B cell (primary cell): Measurements from ENCODE around the gene KATNAL1. TPM values are rescaled to one million over a fixed set of nuclear protein-coding genes. Genes with fewer than 3 reads are reported as not detected.

Experiments
- ATAC-seq: fragments of 200-7000 bp; cut with Tn5 transposase; one replicate; pipeline ENCODE4 v1.10.0; 2021; ENCODE audit warnings: low read depth, mild to moderate bottlenecking, moderate number of reproducible peaks, moderate library complexity
- CTCF ChIA-PET: fragments of 350-600 bp; sonication (Branson Sonifier 250); formaldehyde crosslinking; loops from one replicate; lab custom pipeline; 2021; ENCODE audit warnings: antibody characterized with exemption, inconsistent platforms; lab: Charles Lee
- POLR2A ChIA-PET: fragments of 350-600 bp; sonication (Branson Sonifier 250); formaldehyde crosslinking; loops from one replicate; lab custom pipeline; 2021; ENCODE audit warnings: antibody characterized with exemption; lab: Charles Lee
- DNase-seq: peaks from one replicate; pipeline ENCODE4 v3.0.0; 2013
- H2AFZ ChIP-seq: 2 replicates; pipeline ENCODE4 v1.6.1; 2012; ENCODE audit warnings: mild to moderate bottlenecking, low read depth, low read length; ENCODE audit not compliant: insufficient read depth, poor library complexity, severe bottlenecking
- H3K27ac ChIP-seq, 2 donors: 1 replicate in 1 of 2; 2 replicates in 1 of 2; pipeline ENCODE4 v1.5.1; 2012 to 2013; ENCODE audit warnings: low read length in 2 of 2, mild to moderate bottlenecking in 2 of 2, moderate library complexity in 1 of 2
- H3K27me3 ChIP-seq, 4 experiments: fragments of 200-600 bp in 1 of 4; sonication (generic) in 1 of 4; replicated peaks in 1 of 4; 1 replicate in 2 of 4; 2 replicates in 2 of 4; pipeline versions ENCODE4 v1.6.1 to v1.7.0; 2013 to 2016; ENCODE audit warnings: low read length in 3 of 4, mild to moderate bottlenecking in 2 of 4, mixed read lengths in 1 of 4, moderate library complexity in 1 of 4; ENCODE audit not compliant: insufficient read depth in 4 of 4, control insufficient read depth in 3 of 4; ENCODE audit errors: control extremely low read depth in 1 of 4
- H3K36me3 ChIP-seq, 2 experiments: replicated peaks in 1 of 2; 1 replicate in 1 of 2; 2 replicates in 1 of 2; pipeline versions ENCODE4 v1.6.1 to v1.7.1; 2013; ENCODE audit warnings: low read length in 1 of 2; ENCODE audit not compliant: insufficient read depth in 2 of 2, control insufficient read depth in 1 of 2; ENCODE audit errors: control extremely low read depth in 1 of 2, extremely low read depth in 1 of 2
- H3K4me1 ChIP-seq, 2 donors: fragments of 200-600 bp in 1 of 2; sonication (generic) in 1 of 2; 1 replicate in 1 of 2; 2 replicates in 1 of 2; pipeline versions ENCODE4 v1.5.1 to v1.6.1; 2013 to 2017; ENCODE audit warnings: low read length in 2 of 2; ENCODE audit not compliant: control insufficient read depth in 2 of 2, insufficient read depth in 2 of 2
- H3K4me2 ChIP-seq: replicated peaks from 2 replicates; pipeline ENCODE3; 2012; ENCODE audit warnings: mild to moderate bottlenecking, low read depth, low read length; ENCODE audit not compliant: poor library complexity, severe bottlenecking
- H3K4me3 ChIP-seq, 5 experiments: fragments of 200-600 bp in 1 of 5; sonication (generic) in 1 of 5; 1 replicate in 3 of 5; 2 replicates in 2 of 5; pipeline versions ENCODE4 v1.5.1 to v1.7.0; 2011 to 2016; ENCODE audit warnings: low read length in 4 of 5, mild to moderate bottlenecking in 4 of 5, low read depth in 2 of 5, control low read depth in 1 of 5, moderate library complexity in 1 of 5; ENCODE audit not compliant: insufficient read depth in 1 of 5; ENCODE audit errors: control extremely low read depth in 1 of 5, extremely low read depth in 1 of 5
- H3K79me2 ChIP-seq: fragments of 200-600 bp; sonication (generic); one replicate; pipeline ENCODE4 v1.6.0; 2016; ENCODE audit warnings: low read length; ENCODE audit not compliant: control insufficient read depth, insufficient read depth
- H3K9ac ChIP-seq: fragments of 200-600 bp; sonication (generic); 2 replicates; pipeline ENCODE4 v1.6.1; 2017; ENCODE audit warnings: mild to moderate bottlenecking, low read length, moderate library complexity
- H3K9me3 ChIP-seq, 3 donors: one replicate each; pipeline versions ENCODE4 v1.6.1 to v1.7.1; 2013; ENCODE audit warnings: low read length in 2 of 3; ENCODE audit not compliant: control insufficient read depth in 2 of 3, insufficient read depth in 1 of 3; ENCODE audit errors: control extremely low read depth in 1 of 3
- H4K20me1 ChIP-seq: 2 replicates; pipeline ENCODE4 v1.6.0; 2012; ENCODE audit warnings: mild to moderate bottlenecking, low read length; ENCODE audit not compliant: insufficient read depth, control insufficient read depth, poor library complexity, severe bottlenecking
- H3K27ac Mint-ChIP-seq: one replicate; pipeline ENCODE4 v1.8.0; 2021; ENCODE audit warnings: mixed read lengths
- H3K27me3 Mint-ChIP-seq: one replicate; pipeline ENCODE4 v1.8.0; 2021; ENCODE audit warnings: mixed read lengths
- H3K4me1 Mint-ChIP-seq: one replicate; pipeline ENCODE4 v1.8.0; 2021; ENCODE audit warnings: mixed read lengths
- H3K4me3 Mint-ChIP-seq: one replicate; pipeline ENCODE4 v1.8.0; 2021; ENCODE audit warnings: mixed read lengths
- H3K9me3 Mint-ChIP-seq: one replicate; pipeline ENCODE4 v1.8.0; 2022; ENCODE audit warnings: mixed read lengths; ENCODE audit not compliant: insufficient read depth
- CTCF ChIP-seq: fragments of 200-600 bp; IDR thresholded peaks from one replicate; pipeline ENCODE4 v1.8.0; 2022; ENCODE audit warnings: antibody characterized with exemption, mild to moderate bottlenecking
- EZH2 ChIP-seq: IDR thresholded peaks from 2 replicates; pipeline ENCODE4 v1.6.1; 2012; ENCODE audit warnings: borderline replicate concordance, low read depth, mild to moderate bottlenecking, moderate library complexity, low read length; ENCODE audit not compliant: insufficient read depth, poor library complexity, severe bottlenecking
- WGBS: methylation state at CpG from one replicate; pipeline ENCODE4 v1.1.5; 2013; ENCODE audit warnings: missing lambda C conversion rate; ENCODE audit not compliant: insufficient coverage; 5-methylcytosine and 5-hydroxymethylcytosine counted together
- intact Hi-C: fragments of 100-400 bp; cut with micrococcal nuclease; formaldehyde crosslinking; loops from one replicate; pipeline ENCODE4 v1.10.0; 2022
- polyA plus RNA-seq: library from polyadenylated mRNA; depleted of rRNA; stranded (reverse); fragments of >200 nt; gene quantifications from 2 replicates; pipeline ENCODE4 v1.2.3, GENCODE V29; 2012
- total RNA-seq, 2 donors: library from RNA; stranded (reverse); fragments of 120-200 nt in 1 of 2; gene quantifications; 1 replicate in 1 of 2; 2 replicates in 1 of 2; pipeline versions ENCODE4 v1.2.3 to v1.2.4, GENCODE V29; 2013 to 2022

The KATNAL1 gene
- total and polyA plus RNA-seq, 2 donors (not counting 1 experiment from before 2014, with no cell fraction given), result 2.7 to 21.9 TPM

- no peaks in the 10 kb centered on the region for H3K27me3 Mint-ChIP-seq
- Histone ChIP-seq H3K27me3 (no peaks in the 10 kb centered on the region), H4K20me1 (no peaks in the 10 kb centered on the region), H3K9ac (no peak overlapping the region), H3K36me3 (no peaks in the 10 kb centered on the region), H3K9me3 (no peaks in the 10 kb centered on the region), H3K79me2 (peaks cover 5% of the 10 kb centered on the region), H3K4me2 (no peak overlapping the region), H3K4me1 (peaks cover 16 to 18% of the 10 kb centered on the region in 2 donors), H2AFZ (no peak overlapping the region), H3K4me3 (no peak overlapping the region), H3K27ac (no peak overlapping the region)
- H3K4me1 Mint-ChIP-seq, result peaks cover 24% of the 10 kb centered on the region
- no peaks in the 10 kb centered on the region for H3K9me3 Mint-ChIP-seq
- TF ChIP-seq CTCF (no peak), EZH2 (no peak)
- ChIA-PET POLR2A (no interaction called here), CTCF (no interaction called here)
- no peak overlapping the region for H3K4me3 Mint-ChIP-seq
- DNase-seq (no peak), ATAC-seq (no peak)
- no peak overlapping the region for H3K27ac Mint-ChIP-seq
- 100% methylated on average over 2 of the region's 4 CpGs for WGBS
- intact Hi-C loops, result no loop called here
Measured at GRCh38 chr13:30319130-30319529, 11.8 kb upstream of the KATNAL1 start.

- H3K4me3 Mint-ChIP-seq, result no peak overlapping the region
- Histone ChIP-seq H3K27ac (no peak overlapping the region), H3K36me3 (no peaks in the 10 kb centered on the region), H3K9me3 (no peaks in the 10 kb centered on the region), H4K20me1 (no peaks in the 10 kb centered on the region), H3K4me1 (peaks cover 26 to 29% of the 10 kb centered on the region in 2 donors), H3K4me3 (no peak overlapping the region), H3K9ac (no peak overlapping the region), H3K27me3 (no peaks in the 10 kb centered on the region), H2AFZ (no peak overlapping the region), H3K4me2 (no peak overlapping the region), H3K79me2 (peaks cover 10% of the 10 kb centered on the region)
- no peak for TF ChIP-seq CTCF
- H3K27ac Mint-ChIP-seq, result no peak overlapping the region
- H3K27me3 Mint-ChIP-seq, result no peaks in the 10 kb centered on the region
- no peaks in the 10 kb centered on the region for H3K9me3 Mint-ChIP-seq
- no CpG with 5 or more reads among the region's 1 CpG for WGBS
- DNase-seq (no peak), ATAC-seq (no peak)
- intact Hi-C loops, result no loop called here
- ChIA-PET CTCF (interaction anchor here (1.1 to 1.3 kb wide), 3 partner anchors 9 to 185 kb away, joined by 3 to 5 read pairs (median 4); partner anchors contain the start of gene KATNAL1), POLR2A (no interaction called here)
- H3K4me1 Mint-ChIP-seq, result peaks cover 21% of the 10 kb centered on the region
Measured at GRCh38 chr13:30318026-30318425, 10.7 kb upstream of the KATNAL1 start.
